GM12878 (cell line): ENCODE data around the gene NUP35. TPM values are rescaled to one million over a fixed set of nuclear protein-coding genes. Genes with fewer than 3 reads are reported as not detected.
A peak's percentile ranks its signal among the peaks of the same experiment; 100 is the strongest.

Source experiments
- ATAC-seq: fragments of 200-7000 bp; cut with Tn5 transposase; 3 replicates; pipeline ENCODE4 v1.9.1; 2020; ENCODE audit warnings: mild to moderate bottlenecking, moderate library complexity
- BruUV-seq: library from RNA; stranded (reverse); fragments of 400-500 nt; replicated peaks from 2 replicates; lab custom pipeline; 2021; lab: Mats Ljungman, UMichigan
- CTCF ChIA-PET: fragments of 300-600 bp; sonication (Branson Sonifier 250); formaldehyde crosslinking; extraction: SDS; loops from one replicate; lab custom pipeline; 2021; ENCODE audit warnings: inconsistent platforms; lab: Yijun Ruan, JAX
- POLR2A ChIA-PET: fragments of 350-600 bp; formaldehyde crosslinking; extraction: SDS; loops from one replicate; lab custom pipeline; 2021; ENCODE audit warnings: inconsistent platforms; lab: Charles Lee
- RAD21 ChIA-PET: fragments of 300-600 bp; sonication (Branson Sonifier 250); formaldehyde crosslinking; loops from one replicate; lab custom pipeline; 2023; ENCODE audit warnings: antibody characterized with exemption; ENCODE audit not compliant: unreplicated experiment; lab: Charles Lee
- SMC1A ChIA-PET: fragments of 300-600 bp; sonication (Branson Sonifier 250); formaldehyde crosslinking; loops from one replicate; lab custom pipeline; 2023; ENCODE audit not compliant: unreplicated experiment, uncharacterized antibody; lab: Charles Lee
- DNase-seq: peaks from one replicate; pipeline ENCODE4 v3.0.0-alpha.2; 2011; ENCODE audit warnings: low read depth, low spot score
- FAIRE-seq: peaks from 3 replicates; lab custom pipeline; 2011; peaks lifted over from hg19 to GRCh38; lab: Jason Lieb, UNC
- H2AFZ ChIP-seq: 2 replicates; pipeline ENCODE4 v1.6.0; 2011; ENCODE audit warnings: low read depth, low read length, control low read depth; ENCODE audit not compliant: control insufficient read depth
- H3K27ac ChIP-seq: 2 replicates; pipeline ENCODE4 v1.5.1; 2011; ENCODE audit warnings: control low read depth; ENCODE audit not compliant: control insufficient read depth, insufficient read depth
- H3K27me3 ChIP-seq, 2 experiments: replicated peaks in 1 of 2; 2 replicates each; pipeline versions ENCODE4 v1.6.0 to v1.6.1; 2011; ENCODE audit warnings: low read length in 1 of 2; ENCODE audit not compliant: control insufficient read depth in 2 of 2, insufficient read depth in 2 of 2
- H3K36me3 ChIP-seq, 2 experiments: 2 replicates each; pipeline ENCODE4 v1.5.1; 2011; ENCODE audit warnings: low read length in 1 of 2; ENCODE audit not compliant: control insufficient read depth in 2 of 2, insufficient read depth in 2 of 2
- H3K4me1 ChIP-seq: 2 replicates; pipeline ENCODE4 v1.6.1; 2011; ENCODE audit warnings: mild to moderate bottlenecking, low read length, moderate library complexity, mixed read lengths; ENCODE audit not compliant: control insufficient read depth, insufficient read depth
- H3K4me2 ChIP-seq: 2 replicates; pipeline ENCODE4 v1.6.0; 2011; ENCODE audit warnings: control low read depth; ENCODE audit not compliant: control insufficient read depth, insufficient read depth
- H3K4me3 ChIP-seq: fragments of 200-600 bp; sonication (generic); 2 replicates; pipeline ENCODE4 v1.5.1; 2016
- H3K79me2 ChIP-seq: 2 replicates; pipeline ENCODE4 v1.6.0; 2011; ENCODE audit warnings: low read length; ENCODE audit not compliant: control insufficient read depth, insufficient read depth
- H3K9ac ChIP-seq: 2 replicates; pipeline ENCODE4 v1.8.0; 2011; ENCODE audit warnings: low read length, control low read depth, mixed read lengths; ENCODE audit not compliant: control insufficient read depth, insufficient read depth
- H3K9me3 ChIP-seq: replicated peaks from 3 replicates; pipeline ENCODE4 v1.5.1; 2011; ENCODE audit warnings: mild to moderate bottlenecking, low read length; ENCODE audit not compliant: control insufficient read depth, insufficient read depth
- H4K20me1 ChIP-seq: 2 replicates; pipeline ENCODE4 v1.6.0; 2011; ENCODE audit not compliant: control insufficient read depth, insufficient read depth
- CEBPZ ChIP-seq: fragments of 150-350 bp; IDR thresholded peaks from 2 replicates; pipeline ENCODE4 v1.6.1; 2016; ENCODE audit warnings: low read depth, low read length
- IKZF1 ChIP-seq: fragments of 450-650 bp; conservative IDR thresholded peaks from 2 replicates; pipeline ENCODE4 v1.6.1; 2017; ENCODE audit warnings: antibody characterized with exemption, mild to moderate bottlenecking
- IKZF2 ChIP-seq, 2 experiments: fragments of 450-650 bp; IDR thresholded peaks; 2 replicates each; pipeline ENCODE4 v1.6.1; 2017; ENCODE audit warnings: mild to moderate bottlenecking in 2 of 2, moderate library complexity in 2 of 2
- NFXL1 ChIP-seq: fragments of 450-650 bp; IDR thresholded peaks from 2 replicates; pipeline ENCODE4 v1.6.1; 2017; ENCODE audit warnings: antibody characterized with exemption, mild to moderate bottlenecking, borderline replicate concordance
- SPI1 ChIP-seq: IDR thresholded peaks from 2 replicates; pipeline ENCODE4 v1.6.1; 2011; ENCODE audit warnings: low read depth, mild to moderate bottlenecking, low read length, moderate library complexity, borderline replicate concordance; ENCODE audit not compliant: insufficient read depth
- SUZ12 ChIP-seq: fragments of 200-600 bp; sonication (generic); IDR thresholded peaks from one replicate; pipeline ENCODE4 v1.6.1; 2018; ENCODE audit warnings: antibody characterized with exemption, mild to moderate bottlenecking; ENCODE audit not compliant: unreplicated experiment
- WGBS: methylation state at CpG from one replicate; pipeline ENCODE4 v1.1.6; 2016; ENCODE audit warnings: low lambda C conversion rate; ENCODE audit not compliant: insufficient replicate concordance, insufficient coverage; ENCODE audit errors: missing lambda C conversion rate; 5-methylcytosine and 5-hydroxymethylcytosine counted together
- in situ Hi-C: fragments of 300-500 bp; cut with MboI; formaldehyde crosslinking; loops from 9 replicates; pipeline ENCODE4 v1.14.3; 2018; ENCODE audit warnings: mixed read lengths
- intact Hi-C: fragments of 100-400 bp; cut with micrococcal nuclease; formaldehyde crosslinking; loops from one replicate; pipeline ENCODE4 v1.14.2; 2022; ENCODE audit not compliant: unreplicated experiment
- polyA plus RNA-seq, 11 experiments: library from polyadenylated mRNA; depleted of rRNA in 4 of 11; unstranded in 6 of 11; stranded (reverse) in 5 of 11; fragments of >200 nt; fragmentation: Nextera tagmentation in 4 of 11; fragmentation: Illumina TruSeq in 1 of 11; extraction: Ambion mirVana in 4 of 11; extraction: Trizol in 1 of 11; gene quantifications; 1 replicate in 1 of 11; 2 replicates in 10 of 11; pipeline versions ENCODE4 v1.2.1 to v1.2.3, GENCODE V29; 2011 to 2016; ENCODE audit warnings: inconsistent platforms in 2 of 11, missing spikeins in 2 of 11, low read depth in 1 of 11
- total RNA-seq, 4 experiments: library from RNA; depleted of rRNA in 3 of 4; stranded (reverse); fragments of >200 nt in 3 of 4; fragmentation: Illumina TruSeq in 1 of 4; extraction: Trizol in 1 of 4; gene quantifications; 2 replicates each; pipeline versions ENCODE4 v1.2.1 to v1.2.3, GENCODE V29; 2013 to 2021
- TF ChIP-seq, protein P1 (sequence below): fragments of 450-650 bp; IDR thresholded peaks from 2 replicates; pipeline ENCODE4 v1.6.1; 2016; ENCODE audit warnings: mild to moderate bottlenecking

NUP35 gene
- total and polyA plus RNA-seq, 10 of the 15 experiments (the other 5 are each of a cell fraction or from before 2014, with no cell fraction given): 21.4 to 57.3 (median 30.7) TPM

GRCh38 chr2:183125659-183126341, 1.6 kb downstream of the NUP35 start:
- in situ Hi-C loops (no loop called here), intact Hi-C loops (no loop called here)
- H2AFZ ChIP-seq: no peak overlapping the region
- FAIRE-seq: peak; percentile 31
- TF ChIP-seq IKZF2 (IDR thresholded peaks at IDR 0.05) (peak in 1 of 2 experiments; percentile 41; a peak in 1 of 4 replicates), NFXL1 (no peak), SUZ12 (no peak), IKZF1 (0 out of 2 replicates have a peak, but pooled peaks have one; percentile 26), CEBPZ (no peak), SPI1 (peak; percentile 25; the same call in 1 of the 2 replicates)
- TF ChIP-seq, protein P1, sequence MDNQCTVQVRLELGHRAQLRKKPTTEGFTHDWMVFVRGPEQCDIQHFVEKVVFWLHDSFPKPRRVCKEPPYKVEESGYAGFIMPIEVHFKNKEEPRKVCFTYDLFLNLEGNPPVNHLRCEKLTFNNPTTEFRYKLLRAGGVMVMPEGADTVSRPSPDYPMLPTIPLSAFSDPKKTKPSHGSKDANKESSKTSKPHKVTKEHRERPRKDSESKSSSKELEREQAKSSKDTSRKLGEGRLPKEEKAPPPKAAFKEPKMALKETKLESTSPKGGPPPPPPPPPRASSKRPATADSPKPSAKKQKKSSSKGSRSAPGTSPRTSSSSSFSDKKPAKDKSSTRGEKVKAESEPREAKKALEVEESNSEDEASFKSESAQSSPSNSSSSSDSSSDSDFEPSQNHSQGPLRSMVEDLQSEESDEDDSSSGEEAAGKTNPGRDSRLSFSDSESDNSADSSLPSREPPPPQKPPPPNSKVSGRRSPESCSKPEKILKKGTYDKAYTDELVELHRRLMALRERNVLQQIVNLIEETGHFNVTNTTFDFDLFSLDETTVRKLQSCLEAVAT: peak; percentile 56; the same call in 1 of the 2 replicates
- peak overlapping the region; percentile 81; the same call in 1 of the 2 replicates for H3K9ac ChIP-seq
- no peak for DNase-seq
- no TSS peak for BruUV-seq
- no peaks in the 10 kb centered on the region for H3K27me3 ChIP-seq
- H3K4me3 ChIP-seq: peak overlapping the region; percentile 78
- peak overlapping the region; percentile 88 for H3K4me2 ChIP-seq
- no peak for ATAC-seq
- RAD21 ChIA-PET: interaction anchor here (0.6 kb wide), 1 partner anchor 49 kb away, joined by 4 read pairs; no protein-coding TSS in a partner anchor
- no peaks in the 10 kb centered on the region for H4K20me1 ChIP-seq
- POLR2A ChIA-PET: interaction anchor here (1.0 to 1.6 kb wide), 3 partner anchors 37 to 89 kb away, joined by 3 to 6 read pairs (median 4); partner anchors contain the start of gene DUSP19
- peak overlapping the region; percentile 89; the same call in 1 of the 2 replicates for H3K27ac ChIP-seq
- H3K9me3 ChIP-seq: no peaks in the 10 kb centered on the region
- CTCF ChIA-PET: no interaction called here
- SMC1A ChIA-PET: interaction anchor here (0.8 to 1.5 kb wide), 2 partner anchors 47 to 89 kb away, joined by 3 to 4 read pairs; partner anchors contain the start of gene DUSP19
- WGBS: 62% methylated on average over 11 of the region's 11 CpGs
- H3K36me3 ChIP-seq: no peaks in the 10 kb centered on the region
- H3K79me2 ChIP-seq: peaks cover 45% of the 10 kb centered on the region
- peaks cover 4% of the 10 kb centered on the region; the same call in 1 of the 2 replicates for H3K4me1 ChIP-seq
